Cardiac fibroblast (primary cell): Measurements from ENCODE around the gene RAB40B.

Source experiments
- DNase-seq, 2 donors: peaks; one replicate each; pipeline versions ENCODE4 v3.0.0 to v3.0.0-alpha.2; 2010; ENCODE audit warnings: low read depth in 2 of 2
- H3K4me3 ChIP-seq, 2 donors: replicated peaks in 1 of 2; 1 replicate in 1 of 2; 2 replicates in 1 of 2; pipeline ENCODE4 v1.5.1; 2011; ENCODE audit warnings: low read depth in 2 of 2, low read length in 2 of 2, mild to moderate bottlenecking in 2 of 2, moderate library complexity in 1 of 2
- CTCF ChIP-seq: IDR thresholded peaks from one replicate; pipeline ENCODE4 v1.5.1; 2011; ENCODE audit warnings: low read depth, mild to moderate bottlenecking, low read length, inconsistent platforms

RAB40B gene

GRCh38 chr17:82665217-82665616 is 33.3 kb downstream of the RAB40B start:
- no peak for TF ChIP-seq CTCF
- no peak overlapping the region for H3K4me3 ChIP-seq
- DNase-seq = no peak

GRCh38 chr17:82664701-82665182 is 33.8 kb downstream of the RAB40B start:
- H3K4me3 ChIP-seq = no peak overlapping the region
- no peak for TF ChIP-seq CTCF
- no peak for DNase-seq

GRCh38 chr17:82664276-82664575 is 34.3 kb downstream of the RAB40B start:
- H3K4me3 ChIP-seq = no peak overlapping the region
- TF ChIP-seq CTCF = no peak
- no peak for DNase-seq

- H3K4me3 ChIP-seq = no peak overlapping the region
These were observed 34.9 kb downstream of the RAB40B start for GRCh38 chr17:82663381-82664275.

GRCh38 chr17:82662711-82663261 is 35.7 kb downstream of the RAB40B start:
- no peak for TF ChIP-seq CTCF
- no peak overlapping the region for H3K4me3 ChIP-seq
- no peak for DNase-seq

More at GRCh38 chr17:82663381-82664275, 34.9 kb downstream of the RAB40B start:
- no peak for DNase-seq
- TF ChIP-seq CTCF = no peak

GRCh38 chr17:82661717-82662683 is 36.5 kb downstream of the RAB40B start:
- TF ChIP-seq CTCF = no peak

More at GRCh38 chr17:82661717-82662683, 36.5 kb downstream of the RAB40B start:
- no peak overlapping the region for H3K4me3 ChIP-seq
- no peak for DNase-seq
